BLaER1 (cell line): ENCODE data around the gene BUB1.

Experiments used
- H3K27ac ChIP-seq: shearing (Covaris generic); formaldehyde crosslinking; 2 replicates; pipeline ENCODE4 v1.8.1; 2022
- H3K27me3 ChIP-seq: shearing (Covaris generic); formaldehyde crosslinking; 2 replicates; pipeline ENCODE4 v1.8.1; 2022
- H3K36me3 ChIP-seq: shearing (Covaris generic); formaldehyde crosslinking; 2 replicates; pipeline ENCODE4 v1.8.1; 2022
- H3K4me1 ChIP-seq: shearing (Covaris generic); formaldehyde crosslinking; 2 replicates; pipeline ENCODE4 v1.8.1; 2022
- H3K4me2 ChIP-seq: shearing (Covaris generic); formaldehyde crosslinking; 2 replicates; pipeline ENCODE4 v1.8.1; 2022
- H3K4me3 ChIP-seq: shearing (Covaris generic); formaldehyde crosslinking; 2 replicates; pipeline ENCODE4 v1.8.1; 2022
- H3K9ac ChIP-seq: shearing (Covaris generic); formaldehyde crosslinking; 2 replicates; pipeline ENCODE4 v1.8.1; 2022
- H3K9me3 ChIP-seq: shearing (Covaris generic); formaldehyde crosslinking; 2 replicates; pipeline ENCODE4 v1.8.1; 2022
- H4K20me1 ChIP-seq: shearing (Covaris generic); formaldehyde crosslinking; 2 replicates; pipeline ENCODE4 v1.8.1; 2022
- Cebpa-rat ChIP-seq: shearing (Covaris generic); IDR thresholded peaks from 2 replicates; pipeline ENCODE4 v1.8.1; 2022

The BUB1 gene

GRCh38 chr2:110660558-110660957 is 17.3 kb downstream of the BUB1 start:
- Histone ChIP-seq H3K9ac (no peak overlapping the region), H3K27ac (no peak overlapping the region), H3K27me3 (no peaks in the 10 kb centered on the region), H3K36me3 (peaks cover 98% of the 10 kb centered on the region), H3K4me1 (no peaks in the 10 kb centered on the region), H4K20me1 (peaks cover 21% of the 10 kb centered on the region), H3K4me2 (no peak overlapping the region), H3K9me3 (no peaks in the 10 kb centered on the region), H3K4me3 (no peak overlapping the region)
- TF ChIP-seq Cebpa-rat: no peak

- Histone ChIP-seq H3K4me3 (no peak overlapping the region), H3K27me3 (no peaks in the 10 kb centered on the region), H3K9me3 (no peaks in the 10 kb centered on the region), H3K36me3 (peaks cover 96% of the 10 kb centered on the region), H3K9ac (no peak overlapping the region), H3K4me1 (no peaks in the 10 kb centered on the region), H4K20me1 (peaks cover 21% of the 10 kb centered on the region), H3K4me2 (no peak overlapping the region), H3K27ac (no peak overlapping the region)
- TF ChIP-seq Cebpa-rat: no peak
These were observed 18.6 kb downstream of the BUB1 start for GRCh38 chr2:110659248-110659647.

- no peak for TF ChIP-seq Cebpa-rat
- H3K36me3 ChIP-seq: peaks cover 96% of the 10 kb centered on the region
- no peaks in the 10 kb centered on the region for H3K4me1 ChIP-seq
- H3K4me2 ChIP-seq: no peak overlapping the region
- H3K4me3 ChIP-seq: no peak overlapping the region
- no peaks in the 10 kb centered on the region for H3K27me3 ChIP-seq
- no peaks in the 10 kb centered on the region for H3K9me3 ChIP-seq
- no peak overlapping the region for H3K27ac ChIP-seq
- peaks cover 12% of the 10 kb centered on the region for H4K20me1 ChIP-seq
- no peak overlapping the region for H3K9ac ChIP-seq
These were observed 20.0 kb downstream of the BUB1 start for GRCh38 chr2:110657724-110658305.

GRCh38 chr2:110655701-110656100 is 22.2 kb downstream of the BUB1 start:
- H4K20me1 ChIP-seq: no peaks in the 10 kb centered on the region
- no peak overlapping the region for H3K27ac ChIP-seq
- no peak overlapping the region for H3K9ac ChIP-seq
- no peaks in the 10 kb centered on the region for H3K27me3 ChIP-seq
- H3K4me2 ChIP-seq: no peak overlapping the region
- H3K4me1 ChIP-seq: no peaks in the 10 kb centered on the region
- TF ChIP-seq Cebpa-rat: no peak
- H3K4me3 ChIP-seq: no peak overlapping the region
- peaks cover 96% of the 10 kb centered on the region for H3K36me3 ChIP-seq
- H3K9me3 ChIP-seq: no peaks in the 10 kb centered on the region

- no peak for TF ChIP-seq Cebpa-rat
- H3K27ac ChIP-seq: no peak overlapping the region
- peaks cover 96% of the 10 kb centered on the region for H3K36me3 ChIP-seq
- H3K4me3 ChIP-seq: no peak overlapping the region
- H4K20me1 ChIP-seq: no peaks in the 10 kb centered on the region; the same call in 1 of the 2 replicates
- no peaks in the 10 kb centered on the region for H3K27me3 ChIP-seq
- no peak overlapping the region for H3K4me2 ChIP-seq
- no peaks in the 10 kb centered on the region for H3K9me3 ChIP-seq
- no peak overlapping the region for H3K9ac ChIP-seq
- H3K4me1 ChIP-seq: no peaks in the 10 kb centered on the region
These were observed 24.0 kb downstream of the BUB1 start for GRCh38 chr2:110653861-110654260.

- H3K4me2 ChIP-seq: no peak overlapping the region
- peaks cover 6% of the 10 kb centered on the region; the same call in 1 of the 2 replicates for H4K20me1 ChIP-seq
- no peak overlapping the region for H3K9ac ChIP-seq
- peaks cover 90% of the 10 kb centered on the region for H3K36me3 ChIP-seq
- no peaks in the 10 kb centered on the region for H3K9me3 ChIP-seq
- no peaks in the 10 kb centered on the region for H3K27me3 ChIP-seq
- no peaks in the 10 kb centered on the region for H3K4me1 ChIP-seq
- no peak for TF ChIP-seq Cebpa-rat
- H3K4me3 ChIP-seq: no peak overlapping the region
- no peak overlapping the region for H3K27ac ChIP-seq
These were observed 27.5 kb downstream of the BUB1 start for GRCh38 chr2:110650346-110650745.

GRCh38 chr2:110647777-110648176 is 30.1 kb downstream of the BUB1 start:
- H3K4me1 ChIP-seq: no peaks in the 10 kb centered on the region
- H4K20me1 ChIP-seq: peaks cover 6% of the 10 kb centered on the region; the same call in 1 of the 2 replicates
- H3K9me3 ChIP-seq: no peaks in the 10 kb centered on the region
- peaks cover 91% of the 10 kb centered on the region for H3K36me3 ChIP-seq
- H3K4me2 ChIP-seq: no peak overlapping the region
- H3K27me3 ChIP-seq: no peaks in the 10 kb centered on the region
- no peak overlapping the region for H3K27ac ChIP-seq
- no peak overlapping the region for H3K4me3 ChIP-seq
- TF ChIP-seq Cebpa-rat: no peak
- H3K9ac ChIP-seq: no peak overlapping the region

GRCh38 chr2:110645616-110646015 is 32.2 kb downstream of the BUB1 start:
- Histone ChIP-seq H3K9me3 (no peaks in the 10 kb centered on the region), H4K20me1 (peaks cover 6% of the 10 kb centered on the region; the same call in 1 of the 2 replicates), H3K4me2 (no peak overlapping the region), H3K4me1 (no peaks in the 10 kb centered on the region), H3K27ac (no peak overlapping the region), H3K9ac (no peak overlapping the region), H3K36me3 (peaks cover 92% of the 10 kb centered on the region), H3K27me3 (no peaks in the 10 kb centered on the region), H3K4me3 (no peak overlapping the region)
- TF ChIP-seq Cebpa-rat: no peak

- Histone ChIP-seq H3K4me2 (no peak overlapping the region), H3K27ac (no peak overlapping the region), H4K20me1 (0 out of 2 replicates have a peak, but pooled peaks cover 6% of the 10 kb centered on the region), H3K27me3 (no peaks in the 10 kb centered on the region), H3K9ac (no peak overlapping the region), H3K4me1 (no peaks in the 10 kb centered on the region), H3K9me3 (no peaks in the 10 kb centered on the region), H3K4me3 (no peak overlapping the region), H3K36me3 (peaks cover 93% of the 10 kb centered on the region)
- TF ChIP-seq Cebpa-rat: no peak
These were observed 33.5 kb downstream of the BUB1 start for GRCh38 chr2:110644357-110644756.

- no peaks in the 10 kb centered on the region for H3K9me3 ChIP-seq
- H3K4me2 ChIP-seq: no peak overlapping the region
- 0 out of 2 replicates have a peak, but pooled peaks cover under 1% of the 10 kb centered on the region for H4K20me1 ChIP-seq
- H3K9ac ChIP-seq: no peak overlapping the region
- no peak overlapping the region for H3K27ac ChIP-seq
- peaks cover 93% of the 10 kb centered on the region for H3K36me3 ChIP-seq
- H3K27me3 ChIP-seq: no peaks in the 10 kb centered on the region
- no peak overlapping the region for H3K4me3 ChIP-seq
- no peak for TF ChIP-seq Cebpa-rat
- no peaks in the 10 kb centered on the region for H3K4me1 ChIP-seq
These were observed 35.5 kb downstream of the BUB1 start for GRCh38 chr2:110642360-110642759.

GRCh38 chr2:110639972-110640371 is 37.9 kb downstream of the BUB1 start:
- no peak overlapping the region for H3K9ac ChIP-seq
- H3K27ac ChIP-seq: no peak overlapping the region
- peaks cover 88% of the 10 kb centered on the region for H3K36me3 ChIP-seq
- no peak overlapping the region for H3K4me2 ChIP-seq
- no peaks in the 10 kb centered on the region for H3K27me3 ChIP-seq
- H3K9me3 ChIP-seq: no peaks in the 10 kb centered on the region
- H4K20me1 ChIP-seq: no peaks in the 10 kb centered on the region
- TF ChIP-seq Cebpa-rat: no peak
- no peak overlapping the region for H3K4me3 ChIP-seq
- H3K4me1 ChIP-seq: no peaks in the 10 kb centered on the region
